Measurements from ENCODE around the gene MTA3. TPM values are rescaled to one million over a fixed set of nuclear protein-coding genes. Genes with fewer than 3 reads are reported as not detected.
A peak's percentile ranks its signal among the peaks of the same experiment; 100 is the strongest.

MTA3 gene
- total RNA-seq, 2 experiments from 2014 or later: 27.0 to 30.9 TPM

DNA sequence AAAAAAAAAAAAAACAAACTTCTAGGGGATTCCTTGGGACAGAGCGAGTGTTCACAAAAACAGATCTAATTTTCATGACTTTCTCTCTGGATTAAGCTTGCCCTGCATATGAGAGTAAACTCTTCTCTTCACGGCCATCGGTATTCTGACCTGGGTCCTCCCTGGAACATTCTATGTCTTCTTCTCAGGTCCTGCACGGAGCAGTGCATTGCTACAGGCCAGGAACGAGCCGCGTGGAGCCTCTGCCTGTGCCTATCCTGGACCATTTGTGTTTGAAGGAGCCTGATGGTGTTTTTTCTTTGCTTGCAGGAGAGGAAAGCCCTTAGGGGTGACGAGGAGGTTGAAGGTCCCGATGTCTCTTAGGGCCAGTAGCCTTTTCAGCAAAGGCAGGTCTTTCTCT is 197.3 kb downstream of the MTA3 start:
- Mint-ChIP-seq H3K4me1 (ENCODE audit: low read depth) (no peaks in the 10 kb centered on the region), H3K4me3 (no peak overlapping the region), H3K36me3 (ENCODE audit: low read depth) (peaks cover 4% of the 10 kb centered on the region), H3K9me3 (no peaks in the 10 kb centered on the region), H3K27ac (peak overlapping the region; percentile 6), H3K27me3 (no peaks in the 10 kb centered on the region)
- DNase-seq (no peak), ATAC-seq (ENCODE audit: poor library complexity) (no peak)
- no peaks in the 10 kb centered on the region for H3K4me1 ChIP-seq (ENCODE audit: insufficient read depth, low read length)
- intact Hi-C loops (cut with DNase I, micrococcal nuclease): no loop called here
- no peak overlapping the region for H3K4me3 ChIP-seq (ENCODE audit: low read length)
- ChIA-PET CTCF (no interaction called here), POLR2A (interaction anchor here (1.4 kb wide), 1 partner anchor 10 kb away, joined by 3 read pairs; no protein-coding TSS in a partner anchor)
- no peaks in the 10 kb centered on the region for H3K27me3 ChIP-seq (ENCODE audit: control insufficient read depth in 1 of 2, insufficient read depth in 2 of 2, low read length in 2 of 2)
- TF ChIP-seq, protein P1, sequence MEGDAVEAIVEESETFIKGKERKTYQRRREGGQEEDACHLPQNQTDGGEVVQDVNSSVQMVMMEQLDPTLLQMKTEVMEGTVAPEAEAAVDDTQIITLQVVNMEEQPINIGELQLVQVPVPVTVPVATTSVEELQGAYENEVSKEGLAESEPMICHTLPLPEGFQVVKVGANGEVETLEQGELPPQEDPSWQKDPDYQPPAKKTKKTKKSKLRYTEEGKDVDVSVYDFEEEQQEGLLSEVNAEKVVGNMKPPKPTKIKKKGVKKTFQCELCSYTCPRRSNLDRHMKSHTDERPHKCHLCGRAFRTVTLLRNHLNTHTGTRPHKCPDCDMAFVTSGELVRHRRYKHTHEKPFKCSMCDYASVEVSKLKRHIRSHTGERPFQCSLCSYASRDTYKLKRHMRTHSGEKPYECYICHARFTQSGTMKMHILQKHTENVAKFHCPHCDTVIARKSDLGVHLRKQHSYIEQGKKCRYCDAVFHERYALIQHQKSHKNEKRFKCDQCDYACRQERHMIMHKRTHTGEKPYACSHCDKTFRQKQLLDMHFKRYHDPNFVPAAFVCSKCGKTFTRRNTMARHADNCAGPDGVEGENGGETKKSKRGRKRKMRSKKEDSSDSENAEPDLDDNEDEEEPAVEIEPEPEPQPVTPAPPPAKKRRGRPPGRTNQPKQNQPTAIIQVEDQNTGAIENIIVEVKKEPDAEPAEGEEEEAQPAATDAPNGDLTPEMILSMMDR (IDR thresholded peaks at IDR 0.05): no peak
- H3K9me3 ChIP-seq (ENCODE audit: control insufficient read depth in 1 of 2, insufficient read depth in 1 of 2, low read length in 2 of 2): peaks cover 0 to 5% of the 10 kb centered on the region in 2 experiments
- no peak overlapping the region for H3K27ac ChIP-seq (ENCODE audit: low read depth in 1 of 2, low read length in 2 of 2)
- no peaks in the 10 kb centered on the region for H3K36me3 ChIP-seq (ENCODE audit: insufficient read depth, low read length)

- no peaks in the 10 kb centered on the region for H3K9me3 Mint-ChIP-seq
- TF ChIP-seq, protein P1 (IDR thresholded peaks at IDR 0.05): no peak
- no peak overlapping the region for H3K27ac Mint-ChIP-seq
- no peaks in the 10 kb centered on the region for H3K4me1 ChIP-seq (ENCODE audit: insufficient read depth, low read length)
- no peaks in the 10 kb centered on the region for H3K9me3 ChIP-seq (ENCODE audit: control insufficient read depth in 1 of 2, insufficient read depth in 1 of 2, low read length in 2 of 2)
- ChIA-PET CTCF (no interaction called here), POLR2A (no interaction called here)
- no peaks in the 10 kb centered on the region for H3K4me1 Mint-ChIP-seq (ENCODE audit: low read depth)
- DNase-seq (no peak), ATAC-seq (ENCODE audit: poor library complexity) (no peak)
- H3K27me3 ChIP-seq (ENCODE audit: control insufficient read depth in 1 of 2, insufficient read depth in 2 of 2, low read length in 2 of 2): no peaks in the 10 kb centered on the region
- H3K36me3 ChIP-seq (ENCODE audit: insufficient read depth, low read length): no peaks in the 10 kb centered on the region
- no peaks in the 10 kb centered on the region for H3K27me3 Mint-ChIP-seq
- H3K4me3 ChIP-seq (ENCODE audit: low read length): no peak overlapping the region
- intact Hi-C loops (cut with DNase I, micrococcal nuclease): no loop called here
- peaks cover 4% of the 10 kb centered on the region for H3K36me3 Mint-ChIP-seq (ENCODE audit: low read depth)
- no peak overlapping the region for H3K4me3 Mint-ChIP-seq
- no peak overlapping the region for H3K27ac ChIP-seq (ENCODE audit: low read depth in 1 of 2, low read length in 2 of 2)
Observed at GRCh38 chr2:42767080-42767898, 198.9 kb downstream of the MTA3 start.

DNA sequence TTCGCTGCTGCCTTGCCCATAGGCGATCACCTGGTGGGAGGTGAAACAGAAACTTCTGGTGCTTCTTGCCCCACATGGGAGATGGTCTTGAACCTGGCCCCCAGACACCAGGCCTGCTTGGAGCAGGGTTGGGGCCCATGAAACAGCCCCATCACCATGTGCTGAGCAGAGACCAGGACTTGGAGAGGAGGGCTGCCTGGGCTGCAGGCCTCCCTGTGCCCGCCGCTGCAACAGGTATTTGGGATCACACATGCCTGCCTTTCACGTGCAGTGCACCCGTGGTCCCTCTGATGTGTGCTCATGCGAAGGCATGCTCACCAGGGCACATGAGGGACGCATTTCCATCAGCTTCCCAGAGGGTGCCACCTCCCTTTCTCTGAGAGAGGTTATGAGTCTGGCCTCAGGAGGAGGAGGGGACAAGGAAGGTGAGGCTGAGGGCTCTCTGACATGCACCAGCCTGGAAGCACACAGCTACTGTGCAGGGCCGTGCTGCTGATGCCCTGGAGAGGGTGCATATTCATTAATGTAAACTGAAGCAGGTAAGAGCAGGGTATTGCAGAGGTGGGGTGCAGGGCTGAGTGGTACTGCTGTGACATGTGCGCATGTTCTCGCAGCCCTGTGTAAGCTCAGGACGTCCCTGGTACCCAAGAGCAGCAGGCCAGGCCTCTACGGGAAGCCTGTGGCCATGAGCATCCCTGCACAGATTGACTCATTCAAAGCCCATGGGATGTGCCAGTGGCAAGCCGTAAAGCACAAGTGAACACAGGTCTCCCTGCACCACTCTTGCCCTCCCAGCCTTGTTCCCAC is 199.7 kb downstream of the MTA3 start:
- H3K4me3 Mint-ChIP-seq: no peak overlapping the region
- no peak overlapping the region for H3K4me3 ChIP-seq (ENCODE audit: low read length)

More for the DNA sequence above, 199.7 kb downstream of the MTA3 start:
- ATAC-seq (ENCODE audit: poor library complexity): no peak
- H3K9me3 ChIP-seq (ENCODE audit: control insufficient read depth in 1 of 2, insufficient read depth in 1 of 2, low read length in 2 of 2): no peaks in the 10 kb centered on the region
- Mint-ChIP-seq H3K9me3 (no peaks in the 10 kb centered on the region), H3K36me3 (ENCODE audit: low read depth) (peaks cover 4% of the 10 kb centered on the region), H3K4me1 (ENCODE audit: low read depth) (no peaks in the 10 kb centered on the region), H3K27ac (no peak overlapping the region), H3K27me3 (no peaks in the 10 kb centered on the region)
- H3K36me3 ChIP-seq (ENCODE audit: insufficient read depth, low read length): no peaks in the 10 kb centered on the region
- POLR2A ChIA-PET: no interaction called here
- intact Hi-C loops (cut with DNase I, micrococcal nuclease): no loop called here
- DNase-seq: no peak
- no peaks in the 10 kb centered on the region for H3K4me1 ChIP-seq (ENCODE audit: insufficient read depth, low read length)
- no peak overlapping the region for H3K27ac ChIP-seq (ENCODE audit: low read depth in 1 of 2, low read length in 2 of 2)
- CTCF ChIA-PET: no interaction called here
- TF ChIP-seq, protein P1 (IDR thresholded peaks at IDR 0.05): no peak
- no peaks in the 10 kb centered on the region for H3K27me3 ChIP-seq (ENCODE audit: control insufficient read depth in 1 of 2, insufficient read depth in 2 of 2, low read length in 2 of 2)
